ENCODE measurements around the gene ZSCAN21.
A peak's percentile ranks its signal among the peaks of the same experiment; 100 is the strongest.

ZSCAN21 gene

GRCh38 chr7:100101016-100101862 is 51.7 kb downstream of the ZSCAN21 start, which contains the start of the genes AP4M1 and MCM7:
Gene AP4M1, plus strand, starts transcription at chr7:100101643. Its CDS starts 72 bp downstream, at chr7:100101715.
Gene MCM7, minus strand, starts transcription at chr7:100101397. Its CDS starts 103 bp downstream, at chr7:100101294.
- DNase-seq = peak; percentile 90

GRCh38 chr7:100102950-100103840 is 53.6 kb downstream of the ZSCAN21 start:
- DNase-seq = no peak

DNA sequence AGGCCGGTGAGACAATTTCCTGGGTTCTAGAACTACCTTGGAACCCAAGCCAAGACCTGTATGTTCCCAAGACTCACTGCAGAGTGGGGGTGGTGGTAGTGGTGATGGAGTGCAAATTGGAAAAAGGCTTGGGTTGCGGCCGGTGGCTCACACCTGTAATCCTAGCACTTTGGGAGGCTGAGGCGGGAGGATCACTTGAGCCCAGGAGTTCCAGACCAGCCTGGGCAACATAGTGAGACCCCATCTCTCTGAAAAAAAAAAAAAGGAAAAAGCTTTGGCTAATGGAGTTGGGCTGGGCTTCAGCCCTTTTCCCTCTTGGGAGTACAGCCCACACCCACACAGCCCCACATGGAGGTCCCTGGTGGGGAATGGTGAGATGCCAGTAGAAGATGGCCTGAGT is 56.0 kb downstream of the ZSCAN21 start:
- DNase-seq = no peak

GRCh38 chr7:100106633-100107032 is 57.1 kb downstream of the ZSCAN21 start:
- DNase-seq = no peak

DNA sequence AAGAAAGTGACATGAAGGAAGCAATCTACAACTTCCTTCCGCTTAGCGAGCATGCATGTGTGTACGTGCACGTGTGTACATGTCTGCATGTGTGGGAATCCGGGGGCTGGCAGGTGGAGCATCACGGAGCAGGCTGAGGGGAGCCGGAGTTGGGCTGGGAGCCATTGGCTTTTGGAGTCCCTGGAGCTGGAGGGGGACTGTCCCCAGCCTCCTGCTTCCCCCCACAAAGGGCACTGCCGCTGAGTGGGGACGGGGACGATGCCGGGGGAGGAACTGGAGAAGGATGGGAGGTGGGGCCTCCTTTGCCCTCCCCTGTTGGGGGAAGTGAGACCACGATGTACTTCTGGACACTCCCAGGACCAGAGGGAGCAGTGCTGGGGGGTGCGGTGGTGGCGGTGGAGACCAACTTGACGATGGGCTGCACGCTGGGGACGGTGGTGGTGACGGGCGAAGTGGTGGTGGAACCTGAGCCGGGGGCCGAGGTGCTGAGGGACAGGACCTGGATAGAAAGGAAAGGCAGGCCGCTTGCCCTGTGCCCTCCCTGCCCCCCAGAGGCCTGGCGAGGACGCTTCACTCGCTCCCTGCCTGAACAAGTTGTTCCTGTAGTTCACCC is 57.7 kb downstream of the ZSCAN21 start:
- DNase-seq = no peak

GRCh38 chr7:100107890-100108289 is 58.3 kb downstream of the ZSCAN21 start:
- DNase-seq = no peak

- DNase-seq = no peak
These were observed 60.1 kb downstream of the ZSCAN21 start for GRCh38 chr7:100109521-100110163.

DNA sequence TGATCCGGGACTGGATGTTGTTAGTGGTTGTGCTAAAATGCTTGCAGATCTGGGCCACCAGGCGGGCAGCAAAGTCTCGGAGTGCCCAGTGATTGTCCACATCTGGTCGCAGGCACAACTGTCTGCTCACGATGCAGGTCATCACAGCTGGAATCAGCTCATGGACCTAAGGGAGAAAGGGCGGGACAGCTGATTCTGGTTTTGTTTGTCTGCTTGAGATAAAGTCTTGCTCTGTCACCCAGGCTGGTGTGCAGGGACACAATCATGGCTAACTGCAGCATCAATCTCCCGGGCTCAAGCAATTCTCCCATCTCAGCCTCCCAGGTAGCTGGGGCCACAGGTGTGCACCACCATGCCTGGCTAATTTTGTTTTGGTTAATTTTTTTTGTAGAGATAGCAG is 61.6 kb downstream of the ZSCAN21 start:
- no peak for DNase-seq

GRCh38 chr7:100111914-100112313 is 62.3 kb downstream of the ZSCAN21 start:
- no peak for DNase-seq

Data from T1000 (cell line).